ENCODE results near the gene NTF3. TPM values are rescaled to one million over a fixed set of nuclear protein-coding genes. Genes with fewer than 3 reads are reported as not detected.

The NTF3 gene
- total RNA-seq, 2 donors from 2014 or later: not detected

- Mint-ChIP-seq H3K4me1 (no peaks in the 10 kb centered on the region), H3K27me3 (peaks cover 16% of the 10 kb centered on the region), H3K36me3 (ENCODE audit: low read depth) (no peaks in the 10 kb centered on the region), H3K27ac (no peak overlapping the region), H3K4me3 (no peak overlapping the region)
- ATAC-seq: no peak
- no peaks in the 10 kb centered on the region for H3K9me3 ChIP-seq (ENCODE audit: control insufficient read depth, low read length, poor library complexity, severe bottlenecking)
- no peak for DNase-seq
These were observed 44.4 kb downstream of the NTF3 start for GRCh38 chr12:5476356-5476755.

GRCh38 chr12:5478081-5478706, 46.3 kb downstream of the NTF3 start:
- Mint-ChIP-seq H3K27ac (no peak overlapping the region), H3K4me3 (no peak overlapping the region), H3K27me3 (peaks cover 6% of the 10 kb centered on the region), H3K4me1 (no peaks in the 10 kb centered on the region), H3K36me3 (ENCODE audit: low read depth) (no peaks in the 10 kb centered on the region)
- ATAC-seq (no peak), DNase-seq (no peak)
- H3K9me3 ChIP-seq (ENCODE audit: control insufficient read depth, low read length, poor library complexity, severe bottlenecking): no peaks in the 10 kb centered on the region

- no peaks in the 10 kb centered on the region for H3K36me3 Mint-ChIP-seq (ENCODE audit: low read depth)
- no peak overlapping the region for H3K4me3 Mint-ChIP-seq
- no peak overlapping the region for H3K27ac Mint-ChIP-seq
- no peak for ATAC-seq
- H3K9me3 ChIP-seq (ENCODE audit: control insufficient read depth, low read length, poor library complexity, severe bottlenecking): no peaks in the 10 kb centered on the region
- no peak for DNase-seq
- H3K4me1 Mint-ChIP-seq: no peaks in the 10 kb centered on the region
- peaks cover 5% of the 10 kb centered on the region for H3K27me3 Mint-ChIP-seq
These were observed 47.9 kb downstream of the NTF3 start for GRCh38 chr12:5479761-5480160.

- H3K27me3 Mint-ChIP-seq: peaks cover 5% of the 10 kb centered on the region
These were observed 48.5 kb downstream of the NTF3 start for GRCh38 chr12:5480218-5480937.

GRCh38 chr12:5480938-5481303, 49.0 kb downstream of the NTF3 start:
- Mint-ChIP-seq H3K27ac (no peak overlapping the region), H3K36me3 (ENCODE audit: low read depth) (no peaks in the 10 kb centered on the region), H3K27me3 (peaks cover 5% of the 10 kb centered on the region), H3K4me3 (no peak overlapping the region), H3K4me1 (no peaks in the 10 kb centered on the region)
- DNase-seq: no peak
- ATAC-seq: no peak
- H3K9me3 ChIP-seq (ENCODE audit: control insufficient read depth, low read length, poor library complexity, severe bottlenecking): no peaks in the 10 kb centered on the region

More at GRCh38 chr12:5480218-5480937, 48.5 kb downstream of the NTF3 start:
- no peak for DNase-seq
- Mint-ChIP-seq H3K27ac (no peak overlapping the region), H3K4me3 (no peak overlapping the region), H3K36me3 (ENCODE audit: low read depth) (no peaks in the 10 kb centered on the region), H3K4me1 (no peaks in the 10 kb centered on the region)
- H3K9me3 ChIP-seq (ENCODE audit: control insufficient read depth, low read length, poor library complexity, severe bottlenecking): no peaks in the 10 kb centered on the region
- no peak for ATAC-seq

GRCh38 chr12:5481645-5482044, 49.7 kb downstream of the NTF3 start:
- no peak overlapping the region for H3K4me3 Mint-ChIP-seq
- no peak overlapping the region for H3K27ac Mint-ChIP-seq
- H3K9me3 ChIP-seq (ENCODE audit: control insufficient read depth, low read length, poor library complexity, severe bottlenecking): no peaks in the 10 kb centered on the region
- DNase-seq (no peak), ATAC-seq (no peak)
- no peaks in the 10 kb centered on the region for H3K36me3 Mint-ChIP-seq (ENCODE audit: low read depth)
- H3K27me3 Mint-ChIP-seq: no peaks in the 10 kb centered on the region
- H3K4me1 Mint-ChIP-seq: no peaks in the 10 kb centered on the region

- no peak for DNase-seq
- no peaks in the 10 kb centered on the region for H3K36me3 Mint-ChIP-seq (ENCODE audit: low read depth)
These were observed 52.5 kb downstream of the NTF3 start for GRCh38 chr12:5484426-5484825.

GRCh38 chr12:5485454-5485853, 53.5 kb downstream of the NTF3 start:
- no peak for DNase-seq
- ATAC-seq: no peak
- H3K36me3 Mint-ChIP-seq (ENCODE audit: low read depth): no peaks in the 10 kb centered on the region
- no peak overlapping the region for H3K27ac Mint-ChIP-seq
- H3K4me3 Mint-ChIP-seq: no peak overlapping the region
- no peaks in the 10 kb centered on the region for H3K9me3 ChIP-seq (ENCODE audit: control insufficient read depth, low read length, poor library complexity, severe bottlenecking)
- H3K4me1 Mint-ChIP-seq: no peaks in the 10 kb centered on the region
- peaks cover 11% of the 10 kb centered on the region for H3K27me3 Mint-ChIP-seq

More at GRCh38 chr12:5484426-5484825, 52.5 kb downstream of the NTF3 start:
- H3K27ac Mint-ChIP-seq: no peak overlapping the region
- H3K27me3 Mint-ChIP-seq: peaks cover under 1% of the 10 kb centered on the region
- H3K4me3 Mint-ChIP-seq: no peak overlapping the region
- H3K4me1 Mint-ChIP-seq: no peaks in the 10 kb centered on the region
- no peak for ATAC-seq
- no peaks in the 10 kb centered on the region for H3K9me3 ChIP-seq (ENCODE audit: control insufficient read depth, low read length, poor library complexity, severe bottlenecking)

- Mint-ChIP-seq H3K4me3 (no peak overlapping the region), H3K36me3 (ENCODE audit: low read depth) (no peaks in the 10 kb centered on the region), H3K4me1 (no peaks in the 10 kb centered on the region), H3K27ac (no peak overlapping the region), H3K27me3 (peaks cover 16% of the 10 kb centered on the region)
- no peak for ATAC-seq
- no peak for DNase-seq
- H3K9me3 ChIP-seq (ENCODE audit: control insufficient read depth, low read length, poor library complexity, severe bottlenecking): no peaks in the 10 kb centered on the region
These were observed 55.2 kb downstream of the NTF3 start for GRCh38 chr12:5487076-5487475.

GRCh38 chr12:5487948-5488625, 56.2 kb downstream of the NTF3 start:
- no peaks in the 10 kb centered on the region for H3K4me1 Mint-ChIP-seq
- H3K4me3 Mint-ChIP-seq: no peak overlapping the region
- DNase-seq (no peak), ATAC-seq (no peak)
- no peak overlapping the region for H3K27ac Mint-ChIP-seq
- no peaks in the 10 kb centered on the region for H3K9me3 ChIP-seq (ENCODE audit: control insufficient read depth, low read length, poor library complexity, severe bottlenecking)
- H3K27me3 Mint-ChIP-seq: peaks cover 16% of the 10 kb centered on the region
- H3K36me3 Mint-ChIP-seq (ENCODE audit: low read depth): no peaks in the 10 kb centered on the region

- H3K4me1 Mint-ChIP-seq: no peaks in the 10 kb centered on the region
- ATAC-seq: no peak
- H3K27me3 Mint-ChIP-seq: peaks cover 16% of the 10 kb centered on the region
- H3K36me3 Mint-ChIP-seq (ENCODE audit: low read depth): no peaks in the 10 kb centered on the region
- no peak overlapping the region for H3K4me3 Mint-ChIP-seq
- no peak overlapping the region for H3K27ac Mint-ChIP-seq
- no peaks in the 10 kb centered on the region for H3K9me3 ChIP-seq (ENCODE audit: control insufficient read depth, low read length, poor library complexity, severe bottlenecking)
- no peak for DNase-seq
These were observed 56.7 kb downstream of the NTF3 start for GRCh38 chr12:5488626-5488955.

- H3K4me3 Mint-ChIP-seq: no peak overlapping the region
These were observed 57.1 kb downstream of the NTF3 start for GRCh38 chr12:5489017-5489416.

GRCh38 chr12:5489760-5490406, 58.0 kb downstream of the NTF3 start:
- no peaks in the 10 kb centered on the region for H3K4me1 Mint-ChIP-seq
- no peaks in the 10 kb centered on the region for H3K36me3 Mint-ChIP-seq (ENCODE audit: low read depth)
- H3K4me3 Mint-ChIP-seq: no peak overlapping the region
- no peak overlapping the region for H3K27ac Mint-ChIP-seq
- ATAC-seq: no peak
- H3K9me3 ChIP-seq (ENCODE audit: control insufficient read depth, low read length, poor library complexity, severe bottlenecking): no peaks in the 10 kb centered on the region
- H3K27me3 Mint-ChIP-seq: peaks cover 16% of the 10 kb centered on the region
- DNase-seq: no peak

More at GRCh38 chr12:5489017-5489416, 57.1 kb downstream of the NTF3 start:
- no peak for ATAC-seq
- no peaks in the 10 kb centered on the region for H3K9me3 ChIP-seq (ENCODE audit: control insufficient read depth, low read length, poor library complexity, severe bottlenecking)
- Mint-ChIP-seq H3K27ac (no peak overlapping the region), H3K36me3 (ENCODE audit: low read depth) (no peaks in the 10 kb centered on the region), H3K4me1 (no peaks in the 10 kb centered on the region), H3K27me3 (peaks cover 16% of the 10 kb centered on the region)
- no peak for DNase-seq

Data from T-helper 17 cell (primary cell).